Posterior cingulate gyrus (tissue), 11 donors: Measurements from ENCODE around the gene PHTF2.
A peak's percentile ranks its signal among the peaks of the same experiment; 100 is the strongest.

Source experiments
- DNase-seq, 10 donors: peaks; one replicate each; pipeline versions ENCODE4 v3.0.0 to v3.0.0-alpha.2; 2020 to 2021; ENCODE audit warnings: mixed read lengths in 3 of 10
- intact Hi-C: fragments of 100-400 bp; cut with DNase I; formaldehyde crosslinking; loops from one replicate; pipeline ENCODE4 v1.15.1; 2023

Gene PHTF2

GRCh38 chr7:77791336-77791735 lies 7.2 kb upstream of the PHTF2 start:
- intact Hi-C loops = loop anchor here (10.0 kb wide), 1 partner anchor 123 kb away; no protein-coding TSS in a partner anchor
- no peak for DNase-seq

- intact Hi-C loops = loop anchor here (10.0 kb wide), 1 partner anchor 123 kb away; no protein-coding TSS in a partner anchor
- no peak for DNase-seq
Observed at GRCh38 chr7:77791956-77792355, 6.6 kb upstream of the PHTF2 start.

GRCh38 chr7:77794000-77794399 lies 4.6 kb upstream of the PHTF2 start:
- intact Hi-C loops = loop anchor here (10.0 kb wide), 1 partner anchor 121 kb away; no protein-coding TSS in a partner anchor
- DNase-seq = no peak

- DNase-seq = no peak
- intact Hi-C loops = loop anchor here (2.0 to 10.0 kb wide), 4 partner anchors 37 to 259 kb away; partner anchors contain the start of genes PTPN12 and RSBN1L
Observed at GRCh38 chr7:77796109-77796508, 2.5 kb upstream of the PHTF2 start.

GRCh38 chr7:77796960-77797359 lies 1.6 kb upstream of the PHTF2 start:
- DNase-seq = no peak
- intact Hi-C loops = loop anchor here (2.0 to 10.0 kb wide), 4 partner anchors 38 to 260 kb away; partner anchors contain the start of genes PTPN12 and RSBN1L

- intact Hi-C loops = loop anchor here (2.0 to 10.0 kb wide), 4 partner anchors 39 to 261 kb away; partner anchors contain the start of genes PTPN12 and RSBN1L
- DNase-seq = peak in 8 of 10 donors; percentile 26 to 91 (median 38)
Observed at GRCh38 chr7:77797734-77798393, 709 bp upstream of the PHTF2 start.

GRCh38 chr7:77799078-77799964 lies 748 bp downstream of the PHTF2 start:
- intact Hi-C loops = loop anchor here (5.0 to 10.0 kb wide), 3 partner anchors 102 to 262 kb away; partner anchors contain the start of genes PTPN12 and RSBN1L
- peak; percentile 19 to 92 (median 32) for DNase-seq

- intact Hi-C loops = no loop called here
- DNase-seq = no peak
Observed at GRCh38 chr7:77800158-77800557, 1.6 kb downstream of the PHTF2 start.

GRCh38 chr7:77800730-77801129 lies 2.2 kb downstream of the PHTF2 start:
- no peak for DNase-seq
- intact Hi-C loops = no loop called here

GRCh38 chr7:77802557-77803405 lies 4.2 kb downstream of the PHTF2 start:
- intact Hi-C loops = no loop called here
- no peak for DNase-seq

GRCh38 chr7:77806425-77806824 lies 7.9 kb downstream of the PHTF2 start:
- intact Hi-C loops = no loop called here
- DNase-seq = no peak

- intact Hi-C loops = no loop called here
- no peak for DNase-seq
Observed at GRCh38 chr7:77808517-77808916, 9.9 kb downstream of the PHTF2 start.

- intact Hi-C loops = no loop called here
- DNase-seq = no peak
Observed at GRCh38 chr7:77811516-77812289, 13.1 kb downstream of the PHTF2 start.

- intact Hi-C loops = no loop called here
- DNase-seq = no peak
Observed at GRCh38 chr7:77812290-77812685, 13.7 kb downstream of the PHTF2 start.

- intact Hi-C loops = no loop called here
Observed at GRCh38 chr7:77813180-77813579, 14.6 kb downstream of the PHTF2 start.

GRCh38 chr7:77819021-77819420 lies 20.4 kb downstream of the PHTF2 start:
- DNase-seq = no peak
- intact Hi-C loops = no loop called here

More at GRCh38 chr7:77813180-77813579, 14.6 kb downstream of the PHTF2 start:
- no peak for DNase-seq

GRCh38 chr7:77820967-77821366 lies 22.4 kb downstream of the PHTF2 start:
- no peak for DNase-seq
- intact Hi-C loops = no loop called here

GRCh38 chr7:77822269-77822668 lies 23.7 kb downstream of the PHTF2 start:
- no peak for DNase-seq
- intact Hi-C loops = no loop called here

- intact Hi-C loops = no loop called here
- no peak for DNase-seq
Observed at GRCh38 chr7:77823787-77824186, 25.2 kb downstream of the PHTF2 start.
